Activated B cell treated with CpG ODN at 0.5 μM for 24 hours (primary cell): ENCODE measurements around the gene ADAMTS13. TPM values are rescaled to one million over a fixed set of nuclear protein-coding genes. Genes with fewer than 3 reads are reported as not detected.

Experiments
- ATAC-seq: fragments of 200-7000 bp; cut with Tn5 transposase; one replicate; pipeline ENCODE4 v1.10.0; 2021; ENCODE audit warnings: low read depth, mild to moderate bottlenecking, moderate library complexity
- CTCF ChIA-PET: fragments of 350-600 bp; sonication (Branson Sonifier 250); formaldehyde crosslinking; loops from one replicate; lab custom pipeline; 2021; ENCODE audit warnings: antibody characterized with exemption; lab: Charles Lee
- POLR2A ChIA-PET: fragments of 350-600 bp; sonication (Branson Sonifier 250); formaldehyde crosslinking; loops from one replicate; lab custom pipeline; 2021; ENCODE audit warnings: antibody characterized with exemption; lab: Charles Lee
- DNase-seq: peaks from one replicate; pipeline ENCODE4 v3.0.0; 2022
- H3K27ac Mint-ChIP-seq: one replicate; pipeline ENCODE4 v1.8.0; 2020; ENCODE audit warnings: mixed read lengths
- H3K27me3 Mint-ChIP-seq: one replicate; pipeline ENCODE4 v1.8.0; 2021; ENCODE audit warnings: mixed read lengths
- H3K36me3 Mint-ChIP-seq: one replicate; pipeline ENCODE4 v1.8.0; 2021; ENCODE audit warnings: low read depth, mixed read lengths
- H3K4me1 Mint-ChIP-seq: one replicate; pipeline ENCODE4 v1.8.0; 2021; ENCODE audit warnings: mixed read lengths
- H3K4me3 Mint-ChIP-seq: one replicate; pipeline ENCODE4 v1.8.0; 2020; ENCODE audit warnings: mild to moderate bottlenecking, mixed read lengths
- H3K9me3 Mint-ChIP-seq: one replicate; pipeline ENCODE4 v1.8.0; 2020; ENCODE audit warnings: mixed read lengths
- intact Hi-C: fragments of 100-400 bp; cut with micrococcal nuclease; formaldehyde crosslinking; loops from one replicate; pipeline ENCODE4 v1.15.1; 2024
- total RNA-seq: library from RNA; stranded (reverse); gene quantifications from 2 replicates; pipeline ENCODE4 v1.2.3, GENCODE V29; 2022
- TF ChIP-seq, protein P1 (sequence below): fragments of 200-600 bp; IDR thresholded peaks from one replicate; pipeline ENCODE4 v1.8.0; 2022; ENCODE audit warnings: antibody characterized with exemption, mild to moderate bottlenecking

The ADAMTS13 gene
- total RNA-seq, 1 donor from 2014 or later: 1.9 TPM

DNA sequence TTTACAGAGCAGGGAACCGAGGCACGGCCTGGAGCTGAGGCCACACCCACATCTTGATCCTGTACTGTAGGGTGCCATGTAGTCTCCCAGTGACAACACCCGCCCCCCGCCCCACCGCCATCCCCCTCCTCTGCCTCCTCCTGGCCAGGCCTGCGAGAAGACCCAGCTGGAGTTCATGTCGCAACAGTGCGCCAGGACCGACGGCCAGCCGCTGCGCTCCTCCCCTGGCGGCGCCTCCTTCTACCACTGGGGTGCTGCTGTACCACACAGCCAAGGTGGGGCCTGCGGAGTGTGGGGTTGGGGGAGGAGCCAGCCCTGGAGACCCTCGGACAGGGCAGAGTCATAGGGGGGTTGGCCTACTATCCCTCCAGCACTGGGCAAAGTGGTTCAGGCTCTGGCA is 14.5 kb downstream of the ADAMTS13 start:
- POLR2A ChIA-PET: no interaction called here
- Mint-ChIP-seq H3K27ac (no peak overlapping the region), H3K9me3 (no peaks in the 10 kb centered on the region), H3K4me1 (peaks cover 24% of the 10 kb centered on the region), H3K36me3 (no peaks in the 10 kb centered on the region), H3K27me3 (no peaks in the 10 kb centered on the region), H3K4me3 (no peak overlapping the region)
- CTCF ChIA-PET: no interaction called here
- DNase-seq (no peak), ATAC-seq (no peak)
- TF ChIP-seq, protein P1, sequence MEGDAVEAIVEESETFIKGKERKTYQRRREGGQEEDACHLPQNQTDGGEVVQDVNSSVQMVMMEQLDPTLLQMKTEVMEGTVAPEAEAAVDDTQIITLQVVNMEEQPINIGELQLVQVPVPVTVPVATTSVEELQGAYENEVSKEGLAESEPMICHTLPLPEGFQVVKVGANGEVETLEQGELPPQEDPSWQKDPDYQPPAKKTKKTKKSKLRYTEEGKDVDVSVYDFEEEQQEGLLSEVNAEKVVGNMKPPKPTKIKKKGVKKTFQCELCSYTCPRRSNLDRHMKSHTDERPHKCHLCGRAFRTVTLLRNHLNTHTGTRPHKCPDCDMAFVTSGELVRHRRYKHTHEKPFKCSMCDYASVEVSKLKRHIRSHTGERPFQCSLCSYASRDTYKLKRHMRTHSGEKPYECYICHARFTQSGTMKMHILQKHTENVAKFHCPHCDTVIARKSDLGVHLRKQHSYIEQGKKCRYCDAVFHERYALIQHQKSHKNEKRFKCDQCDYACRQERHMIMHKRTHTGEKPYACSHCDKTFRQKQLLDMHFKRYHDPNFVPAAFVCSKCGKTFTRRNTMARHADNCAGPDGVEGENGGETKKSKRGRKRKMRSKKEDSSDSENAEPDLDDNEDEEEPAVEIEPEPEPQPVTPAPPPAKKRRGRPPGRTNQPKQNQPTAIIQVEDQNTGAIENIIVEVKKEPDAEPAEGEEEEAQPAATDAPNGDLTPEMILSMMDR: no peak
- intact Hi-C loops: no loop called here

DNA sequence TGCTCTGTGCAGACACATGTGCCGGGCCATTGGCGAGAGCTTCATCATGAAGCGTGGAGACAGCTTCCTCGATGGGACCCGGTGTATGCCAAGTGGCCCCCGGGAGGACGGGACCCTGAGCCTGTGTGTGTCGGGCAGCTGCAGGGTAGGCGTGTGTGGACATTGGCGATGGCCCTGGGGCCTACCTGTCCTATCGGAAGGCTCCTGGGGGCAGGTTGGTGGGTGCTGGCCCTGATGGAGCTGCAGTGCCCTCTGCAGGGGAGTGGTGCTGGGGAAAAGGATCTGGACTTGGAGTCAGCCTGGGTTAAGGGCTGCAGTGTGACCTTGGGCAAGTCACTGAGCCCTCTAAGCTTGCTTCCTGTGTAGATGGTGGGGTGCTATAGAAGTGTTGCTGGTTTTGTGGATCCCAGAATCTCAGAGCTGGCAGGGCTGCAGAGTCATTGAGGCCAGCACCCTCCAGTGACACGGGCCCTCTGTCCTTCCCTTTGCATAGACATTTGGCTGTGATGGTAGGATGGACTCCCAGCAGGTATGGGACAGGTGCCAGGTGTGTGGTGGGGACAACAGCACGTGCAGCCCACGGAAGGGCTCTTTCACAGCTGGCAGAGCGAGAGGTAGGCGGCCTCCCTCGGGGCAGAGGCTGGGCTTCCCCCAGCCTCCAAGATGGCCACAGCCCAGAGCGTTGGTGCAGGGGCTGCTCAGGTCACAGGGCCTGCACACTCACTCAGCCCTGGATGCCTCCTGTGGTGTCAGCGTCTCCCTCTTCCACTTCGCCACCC is 15.8 kb downstream of the ADAMTS13 start:
- ChIA-PET CTCF (no interaction called here), POLR2A (interaction anchor here (1.3 kb wide), 1 partner anchor 22 kb away, joined by 3 read pairs; the partner anchor contains the start of gene CACFD1)
- ATAC-seq: peak; percentile 12
- intact Hi-C loops: no loop called here
- H3K27me3 Mint-ChIP-seq: no peaks in the 10 kb centered on the region
- peak overlapping the region; percentile 50 for H3K27ac Mint-ChIP-seq
- no peak overlapping the region for H3K4me3 Mint-ChIP-seq
- TF ChIP-seq, protein P1: no peak
- DNase-seq: no peak
- no peaks in the 10 kb centered on the region for H3K9me3 Mint-ChIP-seq
- no peaks in the 10 kb centered on the region for H3K36me3 Mint-ChIP-seq
- peaks cover 30% of the 10 kb centered on the region for H3K4me1 Mint-ChIP-seq

DNA sequence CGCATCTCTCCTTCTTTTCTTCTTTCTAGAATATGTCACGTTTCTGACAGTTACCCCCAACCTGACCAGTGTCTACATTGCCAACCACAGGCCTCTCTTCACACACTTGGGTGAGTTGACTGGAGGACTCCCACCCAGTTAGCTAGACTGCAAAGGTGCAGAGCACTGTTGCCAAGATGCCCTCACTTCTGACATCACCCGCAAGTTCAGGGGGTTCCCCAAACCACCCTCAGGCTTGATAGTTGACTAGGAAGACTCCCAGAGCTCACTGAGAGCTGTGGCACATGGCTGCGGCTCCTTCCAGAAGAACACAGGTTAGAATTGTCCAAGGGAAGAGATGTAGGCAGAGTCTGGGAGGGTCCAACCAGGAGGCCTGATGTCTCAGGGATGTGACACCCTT is 17.2 kb downstream of the ADAMTS13 start:
- TF ChIP-seq, protein P1: no peak
- peaks cover 30% of the 10 kb centered on the region for H3K4me1 Mint-ChIP-seq
- H3K9me3 Mint-ChIP-seq: no peaks in the 10 kb centered on the region
- no peaks in the 10 kb centered on the region for H3K36me3 Mint-ChIP-seq
- ChIA-PET CTCF (no interaction called here), POLR2A (interaction anchor here (1.3 kb wide), 1 partner anchor 20 kb away, joined by 3 read pairs; the partner anchor contains the start of gene CACFD1)
- ATAC-seq (no peak), DNase-seq (no peak)
- no peaks in the 10 kb centered on the region for H3K27me3 Mint-ChIP-seq
- no peak overlapping the region for H3K27ac Mint-ChIP-seq
- H3K4me3 Mint-ChIP-seq: no peak overlapping the region
- intact Hi-C loops: no loop called here

DNA sequence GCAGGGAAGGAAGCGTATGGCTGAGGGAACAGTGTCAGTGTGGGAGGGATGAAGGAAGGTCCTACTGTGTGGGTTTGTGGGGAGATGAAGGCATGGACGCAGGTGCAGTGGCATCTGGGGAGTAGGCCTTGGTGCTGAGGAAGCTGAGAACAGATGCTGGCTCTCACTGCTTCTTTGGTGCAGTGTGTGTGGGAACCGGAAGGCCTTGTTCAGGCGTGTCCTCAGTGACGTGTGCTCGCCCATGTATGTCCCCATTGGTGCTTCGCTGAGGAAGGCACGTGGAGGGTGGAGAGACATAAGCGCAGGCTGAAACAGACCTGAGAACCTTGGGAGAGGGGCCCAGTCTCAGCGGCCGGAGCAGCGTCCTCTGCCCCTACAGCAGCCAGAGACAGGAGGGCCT is 18.7 kb downstream of the ADAMTS13 start:
- DNase-seq (peak; percentile 34), ATAC-seq (peak; percentile 98)
- no peaks in the 10 kb centered on the region for H3K27me3 Mint-ChIP-seq
- TF ChIP-seq, protein P1: no peak
- H3K4me1 Mint-ChIP-seq: peaks cover 30% of the 10 kb centered on the region
- ChIA-PET POLR2A (interaction anchor here (0.6 to 3.1 kb wide), 6 partner anchors 12 to 38 kb away, joined by 3 to 21 read pairs (median 4); partner anchors contain the start of genes CACFD1, REXO4 and SLC2A6), CTCF (no interaction called here)
- no peaks in the 10 kb centered on the region for H3K9me3 Mint-ChIP-seq
- H3K36me3 Mint-ChIP-seq: no peaks in the 10 kb centered on the region
- no peak overlapping the region for H3K4me3 Mint-ChIP-seq
- H3K27ac Mint-ChIP-seq: peak overlapping the region; percentile 92
- intact Hi-C loops: loop anchor here (1.0 to 2.0 kb wide), 3 partner anchors 12 to 20 kb away; partner anchors contain the start of gene CACFD1

DNA sequence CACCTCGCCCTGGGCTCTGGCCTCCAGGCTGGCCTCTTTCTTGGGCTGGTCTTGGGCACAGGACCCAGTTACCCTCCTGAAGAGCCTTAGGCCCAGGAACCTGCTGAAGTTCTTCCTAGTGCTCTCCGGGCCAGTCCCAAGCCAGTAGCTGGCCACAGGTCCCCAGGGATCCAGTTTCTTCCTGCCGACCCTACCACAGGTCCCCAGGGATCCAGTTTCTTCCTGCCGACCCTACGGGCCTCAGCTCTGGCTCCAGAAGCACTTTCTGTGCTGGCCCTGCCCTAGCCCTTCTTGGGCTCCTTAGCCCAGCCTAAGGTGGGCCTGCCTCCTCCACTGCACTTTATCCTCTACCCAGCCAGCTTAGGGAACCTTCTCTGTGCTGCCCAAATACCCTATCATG is 19.4 kb downstream of the ADAMTS13 start:
- Mint-ChIP-seq H3K36me3 (no peaks in the 10 kb centered on the region), H3K4me1 (peaks cover 30% of the 10 kb centered on the region), H3K9me3 (no peaks in the 10 kb centered on the region), H3K27ac (peak overlapping the region; percentile 92), H3K27me3 (no peaks in the 10 kb centered on the region), H3K4me3 (peak overlapping the region; percentile 41)
- ATAC-seq (no peak), DNase-seq (no peak)
- TF ChIP-seq, protein P1: no peak
- intact Hi-C loops: loop anchor here (1.0 to 2.0 kb wide), 3 partner anchors 12 to 21 kb away; partner anchors contain the start of gene CACFD1
- ChIA-PET CTCF (no interaction called here), POLR2A (interaction anchor here (1.4 to 3.1 kb wide), 2 partner anchors 19 to 22 kb away, joined by 4 to 21 read pairs; partner anchors contain the start of gene CACFD1)
